HK-2 (cell line): ENCODE results near the gene JUN.
"Not testable (repeated sequence)": the region's sequence is repeated elsewhere in the genome, so short reads cannot be mapped to it uniquely, and the experiment has no call there.

ENCODE experiments used
- DNase-seq: peaks from one replicate; pipeline ENCODE4 v3.0.0-alpha.2; 2018; ENCODE audit not compliant: unreplicated experiment

The JUN gene

GRCh38 chr1:58808077-58808476 lies 24.2 kb upstream of the JUN start:
- DNase-seq = no peak

GRCh38 chr1:58805716-58806571 lies 22.1 kb upstream of the JUN start:
- DNase-seq = no peak

GRCh38 chr1:58804853-58805565 lies 21.2 kb upstream of the JUN start:
- DNase-seq = no peak

- no peak for DNase-seq
Measured at GRCh38 chr1:58803858-58804257, 20.0 kb upstream of the JUN start.

GRCh38 chr1:58802640-58803399 lies 19.0 kb upstream of the JUN start:
- no peak for DNase-seq

- DNase-seq = not testable (repeated sequence)
Measured at GRCh38 chr1:58801286-58801685, 17.4 kb upstream of the JUN start.

GRCh38 chr1:58799650-58800049 lies 15.8 kb upstream of the JUN start:
- DNase-seq = no peak

- DNase-seq = no peak
Measured at GRCh38 chr1:58798910-58799442, 15.1 kb upstream of the JUN start.

- no peak for DNase-seq
Measured at GRCh38 chr1:58796416-58796815, 12.6 kb upstream of the JUN start.

GRCh38 chr1:58794585-58794984 lies 10.7 kb upstream of the JUN start:
- DNase-seq = no peak

GRCh38 chr1:58792846-58793245 lies 9.0 kb upstream of the JUN start:
- DNase-seq = no peak

GRCh38 chr1:58791106-58791505 lies 7.3 kb upstream of the JUN start:
- no peak for DNase-seq

- DNase-seq = no peak
Measured at GRCh38 chr1:58789996-58790660, 6.3 kb upstream of the JUN start.

- no peak for DNase-seq
Measured at GRCh38 chr1:58789322-58789856, 5.5 kb upstream of the JUN start.

- no peak for DNase-seq
Measured at GRCh38 chr1:58788259-58788658, 4.4 kb upstream of the JUN start.

GRCh38 chr1:58786927-58787245 lies 3.0 kb upstream of the JUN start:
- no peak for DNase-seq

GRCh38 chr1:58786184-58786926 lies 2.5 kb upstream of the JUN start:
- no peak for DNase-seq

- DNase-seq = peak; percentile 47
Measured at GRCh38 chr1:58785442-58786058, 1.7 kb upstream of the JUN start.

- peak; percentile 91 for DNase-seq
Measured at GRCh38 chr1:58784758-58785441, 1.1 kb upstream of the JUN start.
